ENCODE results near the gene SSH2. TPM values are rescaled to one million over a fixed set of nuclear protein-coding genes. Genes with fewer than 3 reads are reported as not detected.

The SSH2 gene
- total and polyA plus RNA-seq, 8 donors, result 8.4 to 19.1 (median 10.3) TPM

GRCh38 chr17:29630630-29631193 lies 299.3 kb downstream of the SSH2 start:
- TF ChIP-seq, protein P1, sequence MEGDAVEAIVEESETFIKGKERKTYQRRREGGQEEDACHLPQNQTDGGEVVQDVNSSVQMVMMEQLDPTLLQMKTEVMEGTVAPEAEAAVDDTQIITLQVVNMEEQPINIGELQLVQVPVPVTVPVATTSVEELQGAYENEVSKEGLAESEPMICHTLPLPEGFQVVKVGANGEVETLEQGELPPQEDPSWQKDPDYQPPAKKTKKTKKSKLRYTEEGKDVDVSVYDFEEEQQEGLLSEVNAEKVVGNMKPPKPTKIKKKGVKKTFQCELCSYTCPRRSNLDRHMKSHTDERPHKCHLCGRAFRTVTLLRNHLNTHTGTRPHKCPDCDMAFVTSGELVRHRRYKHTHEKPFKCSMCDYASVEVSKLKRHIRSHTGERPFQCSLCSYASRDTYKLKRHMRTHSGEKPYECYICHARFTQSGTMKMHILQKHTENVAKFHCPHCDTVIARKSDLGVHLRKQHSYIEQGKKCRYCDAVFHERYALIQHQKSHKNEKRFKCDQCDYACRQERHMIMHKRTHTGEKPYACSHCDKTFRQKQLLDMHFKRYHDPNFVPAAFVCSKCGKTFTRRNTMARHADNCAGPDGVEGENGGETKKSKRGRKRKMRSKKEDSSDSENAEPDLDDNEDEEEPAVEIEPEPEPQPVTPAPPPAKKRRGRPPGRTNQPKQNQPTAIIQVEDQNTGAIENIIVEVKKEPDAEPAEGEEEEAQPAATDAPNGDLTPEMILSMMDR (IDR thresholded peaks at IDR 0.05), result no peak
- WGBS, 2 donors, result 84 to 92% methylated on average over 6 of the region's 6 CpGs
- no peak for ATAC-seq
- no peaks in the 10 kb centered on the region for H3K9me3 ChIP-seq
- no peak overlapping the region for H3K27ac ChIP-seq
- no peaks in the 10 kb centered on the region for H3K4me1 ChIP-seq
- H3K4me3 ChIP-seq, result no peak overlapping the region
- intact Hi-C loops (cut with DNase I), result no loop called here
- no peak for FAIRE-seq
- H3K36me3 ChIP-seq, result peaks cover 0 to 17% (median 0%) of the 10 kb centered on the region in 3 donors
- H3K27me3 ChIP-seq, result no peaks in the 10 kb centered on the region
- no peak for DNase-seq

- intact Hi-C loops (cut with DNase I), result no loop called here
- Histone ChIP-seq H3K4me1 (no peaks in the 10 kb centered on the region), H3K9me3 (no peaks in the 10 kb centered on the region), H3K27ac (no peak overlapping the region), H3K36me3 (peaks cover 0 to 17% (median 0%) of the 10 kb centered on the region in 3 donors), H3K27me3 (no peaks in the 10 kb centered on the region), H3K4me3 (no peak overlapping the region)
- WGBS, 2 donors, result 63 to 64% methylated on average over 2 of the region's 2 CpGs
- no peak for FAIRE-seq
- no peak for DNase-seq
- no peak for ATAC-seq
- TF ChIP-seq, protein P1 (IDR thresholded peaks at IDR 0.05), result no peak
Observed at GRCh38 chr17:29629839-29630238, 300.2 kb downstream of the SSH2 start.

DNA sequence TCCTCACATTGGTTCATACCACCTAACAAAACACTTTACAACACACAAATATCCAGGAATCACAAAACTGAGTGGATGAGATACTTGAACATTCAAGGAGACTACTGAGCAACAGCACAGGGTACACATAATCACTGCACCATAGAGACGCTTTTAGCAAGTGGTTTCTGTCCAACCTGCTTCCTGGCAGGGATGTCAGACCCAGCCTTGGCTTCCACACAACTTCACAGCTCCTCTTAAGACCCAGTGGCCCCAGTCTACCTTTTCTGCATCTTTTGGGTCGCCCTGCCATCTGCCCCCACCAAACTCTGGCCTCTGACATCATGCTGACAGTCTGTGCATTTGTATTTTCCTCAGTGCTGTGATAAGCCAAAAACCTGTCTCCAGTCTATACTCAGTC lies 301.4 kb downstream of the SSH2 start:
- DNase-seq (no peak), FAIRE-seq (no peak), ATAC-seq (no peak)
- H3K9me3 ChIP-seq, result no peaks in the 10 kb centered on the region
- 82 to 86% methylated on average over 2 of the region's 2 CpGs for WGBS, 2 donors
- H3K27me3 ChIP-seq, result no peaks in the 10 kb centered on the region
- H3K36me3 ChIP-seq, result peaks cover 0 to 17% (median 0%) of the 10 kb centered on the region in 3 donors
- no peaks in the 10 kb centered on the region for H3K4me1 ChIP-seq
- no peak overlapping the region for H3K4me3 ChIP-seq
- no peak overlapping the region for H3K27ac ChIP-seq
- intact Hi-C loops (cut with DNase I), result no loop called here
- TF ChIP-seq, protein P1 (IDR thresholded peaks at IDR 0.05), result no peak

GRCh38 chr17:29627951-29628350 lies 302.1 kb downstream of the SSH2 start:
- FAIRE-seq, result no peak
- no peak for DNase-seq
- intact Hi-C loops (cut with DNase I), result no loop called here
- H3K4me3 ChIP-seq, result no peak overlapping the region
- peaks cover 0 to 17% (median 0%) of the 10 kb centered on the region in 3 donors for H3K36me3 ChIP-seq
- peaks cover 0 to 2% (median 0%) of the 10 kb centered on the region in 3 donors for H3K4me1 ChIP-seq
- no peaks in the 10 kb centered on the region for H3K9me3 ChIP-seq
- H3K27me3 ChIP-seq, result no peaks in the 10 kb centered on the region
- TF ChIP-seq, protein P1 (IDR thresholded peaks at IDR 0.05), result no peak
- 45 to 70% methylated on average over 1 of the region's 1 CpG for WGBS, 2 donors
- H3K27ac ChIP-seq, result no peak overlapping the region
- no peak for ATAC-seq

DNA sequence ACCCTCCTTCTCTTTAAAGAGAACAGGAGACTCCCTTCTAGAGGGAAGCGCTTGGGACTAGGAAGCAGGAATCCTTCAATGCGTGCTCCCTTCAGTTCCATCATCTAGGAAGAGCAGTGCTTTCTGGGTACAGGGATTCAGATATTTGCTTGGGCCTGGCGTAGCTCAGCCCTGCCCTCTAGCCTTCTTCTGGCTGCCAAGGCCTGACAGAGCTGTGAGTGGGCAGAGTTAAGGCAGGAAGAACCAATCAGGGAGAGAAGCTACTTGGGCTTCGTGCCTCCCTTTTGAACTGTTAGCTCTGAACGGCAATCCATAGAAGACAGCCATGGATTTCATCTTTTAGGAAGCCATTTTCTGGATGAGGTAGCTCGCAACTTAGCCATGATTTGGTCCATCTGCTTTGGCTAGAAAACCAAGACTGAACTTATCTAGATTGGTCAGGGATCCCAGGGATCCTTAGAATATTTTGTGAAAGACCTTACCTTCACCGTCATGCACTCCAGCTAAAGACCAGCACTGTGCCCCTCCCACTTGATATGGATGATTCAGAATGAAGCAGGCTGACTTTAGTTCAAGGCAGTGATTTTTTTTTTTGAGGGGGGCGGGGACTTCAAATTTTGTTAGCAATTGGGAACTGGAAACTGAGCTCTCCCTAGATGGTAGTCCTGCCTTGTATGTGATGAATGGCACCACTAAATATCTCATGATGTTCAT lies 304.8 kb downstream of the SSH2 start:
- WGBS, 2 donors, result 93 to 94% methylated on average over 8 of the region's 8 CpGs
- DNase-seq (no peak), FAIRE-seq (no peak), ATAC-seq (peak in 1 of 4 donors; percentile 15)
- Histone ChIP-seq H3K4me1 (peaks cover 0 to 8% (median 3%) of the 10 kb centered on the region in 3 donors), H3K9me3 (no peaks in the 10 kb centered on the region), H3K36me3 (no peaks in the 10 kb centered on the region), H3K27me3 (no peaks in the 10 kb centered on the region), H3K4me3 (no peak overlapping the region), H3K27ac (no peak overlapping the region)
- TF ChIP-seq, protein P1 (IDR thresholded peaks at IDR 0.05), result no peak
- intact Hi-C loops (cut with DNase I), result no loop called here

Measured in pancreas (tissue), 10 donors.